SK-N-SH treated with all-trans-retinoic acid at 6 μM for 48 hours (cell line): ENCODE measurements around the gene WDR49.

Source experiments
- ARNTL ChIP-seq: fragments of 450-650 bp; formaldehyde crosslinking; IDR thresholded peaks from 2 replicates; pipeline ENCODE4 v1.5.0; 2020; ENCODE audit warnings: low read depth, mild to moderate bottlenecking, moderate library complexity, borderline replicate concordance
- CREB5 ChIP-seq: fragments of 250-450 bp; sonication (Bioruptor Pico); IDR thresholded peaks from 2 replicates; pipeline ENCODE4 v1.5.1; 2020; ENCODE audit warnings: low read depth, mild to moderate bottlenecking, moderate library complexity
- CSDC2 ChIP-seq: fragments of 250-450 bp; sonication (Bioruptor Pico); IDR thresholded peaks from 2 replicates; pipeline ENCODE4 v1.5.0; 2020; ENCODE audit warnings: mild to moderate bottlenecking, moderate library complexity
- RARB ChIP-seq: fragments of 250-450 bp; sonication (Bioruptor Pico); IDR thresholded peaks from 2 replicates; pipeline ENCODE4 v1.8.0; 2021; ENCODE audit warnings: mild to moderate bottlenecking, moderate library complexity
- ZC3H10 ChIP-seq: fragments of 250-450 bp; sonication (Bioruptor Pico); IDR thresholded peaks from 2 replicates; pipeline ENCODE4 v1.5.1; 2021; ENCODE audit warnings: mild to moderate bottlenecking, moderate library complexity
- ZNF70 ChIP-seq: fragments of 450-650 bp; formaldehyde crosslinking; IDR thresholded peaks from 2 replicates; pipeline ENCODE4 v1.5.0; 2020; ENCODE audit warnings: mild to moderate bottlenecking, moderate library complexity

GRCh38 chr3:167650459-167650858, 3.3 kb downstream of the WDR49 start:
- no peak for TF ChIP-seq CREB5 (CRISPR knock-in tag)
- no peak for TF ChIP-seq ZNF70
- TF ChIP-seq ZC3H10 (CRISPR knock-in tag), result no peak
- TF ChIP-seq RARB (CRISPR knock-in tag), result no peak
- no peak for TF ChIP-seq ARNTL (CRISPR knock-in tag)
- TF ChIP-seq CSDC2 (CRISPR knock-in tag), result no peak
